Measurements from ENCODE around the gene DCUN1D2.

Gene DCUN1D2

GRCh38 chr13:113430378-113431110 is 60.0 kb downstream of the DCUN1D2 start:
- no peak overlapping the region for H3K27ac ChIP-seq (ENCODE audit: low read length)
- H3K27me3 ChIP-seq (replicated peaks; ENCODE audit: insufficient read depth, low read length): peaks cover 19% of the 10 kb centered on the region; the same call in 1 of the 2 replicates
- H3K79me2 ChIP-seq (ENCODE audit: low read length): no peaks in the 10 kb centered on the region
- TF ChIP-seq CTCF (IDR thresholded peaks at IDR 0.05; ENCODE audit: low read length) (no peak), EZH2 (optimal IDR thresholded peaks at IDR 0.05; ENCODE audit: low read depth, low read length) (no peak), EZH2phosphoT487 (IDR thresholded peaks at IDR 0.05; ENCODE audit: low read length) (no peak)
- no peak overlapping the region for H3K9ac ChIP-seq (ENCODE audit: low read length)
- DNase-seq: no peak
- H3K9me2 ChIP-seq (replicated peaks; ENCODE audit: insufficient read depth, low read length): no peaks in the 10 kb centered on the region
- H3K9me3 ChIP-seq (replicated peaks; ENCODE audit: insufficient read depth, low read length): no peaks in the 10 kb centered on the region
- H3K4me2 ChIP-seq (ENCODE audit: low read depth, low read length): no peak overlapping the region
- peaks cover 13% of the 10 kb centered on the region; the same call in 1 of the 2 replicates for H3F3A ChIP-seq (ENCODE audit: insufficient read depth, low read length)
- no peaks in the 10 kb centered on the region for H3K36me3 ChIP-seq (replicated peaks; ENCODE audit: insufficient read depth, low read length)
- no peak overlapping the region for H3K4me3 ChIP-seq (ENCODE audit: low read length)
- H2AFZ ChIP-seq (ENCODE audit: low read length): no peak overlapping the region
- peaks cover 17% of the 10 kb centered on the region for H3K4me1 ChIP-seq (ENCODE audit: low read length)
- no peaks in the 10 kb centered on the region for H4K20me1 ChIP-seq (ENCODE audit: insufficient read depth, low read length)

GRCh38 chr13:113429608-113429985 is 60.9 kb downstream of the DCUN1D2 start:
- Histone ChIP-seq H3K27me3 (replicated peaks; ENCODE audit: insufficient read depth, low read length) (peaks cover 21% of the 10 kb centered on the region; the same call in 1 of the 2 replicates), H3K9me2 (replicated peaks; ENCODE audit: insufficient read depth, low read length) (no peaks in the 10 kb centered on the region), H3K79me2 (ENCODE audit: low read length) (no peaks in the 10 kb centered on the region), H3K36me3 (replicated peaks; ENCODE audit: insufficient read depth, low read length) (no peaks in the 10 kb centered on the region), H3K4me2 (ENCODE audit: low read depth, low read length) (no peak overlapping the region), H2AFZ (ENCODE audit: low read length) (no peak overlapping the region), H3K27ac (ENCODE audit: low read length) (no peak overlapping the region), H3F3A (ENCODE audit: insufficient read depth, low read length) (peaks cover 13% of the 10 kb centered on the region; the same call in 1 of the 2 replicates), H4K20me1 (ENCODE audit: insufficient read depth, low read length) (no peaks in the 10 kb centered on the region), H3K9ac (ENCODE audit: low read length) (no peak overlapping the region), H3K4me3 (ENCODE audit: low read length) (no peak overlapping the region), H3K9me3 (replicated peaks; ENCODE audit: insufficient read depth, low read length) (no peaks in the 10 kb centered on the region), H3K4me1 (ENCODE audit: low read length) (peaks cover 17% of the 10 kb centered on the region)
- no peak for DNase-seq
- TF ChIP-seq EZH2 (optimal IDR thresholded peaks at IDR 0.05; ENCODE audit: low read depth, low read length) (no peak), CTCF (IDR thresholded peaks at IDR 0.05; ENCODE audit: low read length) (no peak), EZH2phosphoT487 (IDR thresholded peaks at IDR 0.05; ENCODE audit: low read length) (no peak)

- Histone ChIP-seq H3F3A (ENCODE audit: insufficient read depth, low read length) (peaks cover 13% of the 10 kb centered on the region; the same call in 1 of the 2 replicates), H2AFZ (ENCODE audit: low read length) (no peak overlapping the region), H3K27me3 (replicated peaks; ENCODE audit: insufficient read depth, low read length) (peaks cover 21% of the 10 kb centered on the region; the same call in 1 of the 2 replicates), H3K27ac (ENCODE audit: low read length) (no peak overlapping the region), H4K20me1 (ENCODE audit: insufficient read depth, low read length) (no peaks in the 10 kb centered on the region), H3K4me1 (ENCODE audit: low read length) (peaks cover 19% of the 10 kb centered on the region), H3K36me3 (replicated peaks; ENCODE audit: insufficient read depth, low read length) (no peaks in the 10 kb centered on the region), H3K79me2 (ENCODE audit: low read length) (no peaks in the 10 kb centered on the region), H3K4me2 (ENCODE audit: low read depth, low read length) (no peak overlapping the region), H3K9me3 (replicated peaks; ENCODE audit: insufficient read depth, low read length) (no peaks in the 10 kb centered on the region), H3K9me2 (replicated peaks; ENCODE audit: insufficient read depth, low read length) (no peaks in the 10 kb centered on the region), H3K9ac (ENCODE audit: low read length) (no peak overlapping the region), H3K4me3 (ENCODE audit: low read length) (no peak overlapping the region)
- no peak for DNase-seq
- no peak for TF ChIP-seq EZH2 (optimal IDR thresholded peaks at IDR 0.05; ENCODE audit: low read depth, low read length)
- no peak for TF ChIP-seq CTCF (IDR thresholded peaks at IDR 0.05; ENCODE audit: low read length)
Observed at GRCh38 chr13:113428871-113429607, 61.5 kb downstream of the DCUN1D2 start.
